GM12878 (cell line): ENCODE data around the gene SIRT5. TPM values are rescaled to one million over a fixed set of nuclear protein-coding genes. Genes with fewer than 3 reads are reported as not detected.

ENCODE experiments used
- ATAC-seq: fragments of 200-7000 bp; cut with Tn5 transposase; 3 replicates; pipeline ENCODE4 v1.9.1; 2020; ENCODE audit warnings: mild to moderate bottlenecking, moderate library complexity
- BruUV-seq: library from RNA; stranded (reverse); fragments of 400-500 nt; replicated peaks from 2 replicates; lab custom pipeline; 2021; lab: Mats Ljungman, UMichigan
- CTCF ChIA-PET: fragments of 300-600 bp; sonication (Branson Sonifier 250); formaldehyde crosslinking; extraction: SDS; loops from one replicate; lab custom pipeline; 2021; ENCODE audit warnings: inconsistent platforms; lab: Yijun Ruan, JAX
- POLR2A ChIA-PET: fragments of 350-600 bp; formaldehyde crosslinking; extraction: SDS; loops from one replicate; lab custom pipeline; 2021; ENCODE audit warnings: inconsistent platforms; lab: Charles Lee
- RAD21 ChIA-PET: fragments of 300-600 bp; sonication (Branson Sonifier 250); formaldehyde crosslinking; loops from one replicate; lab custom pipeline; 2023; ENCODE audit warnings: antibody characterized with exemption; ENCODE audit not compliant: unreplicated experiment; lab: Charles Lee
- SMC1A ChIA-PET: fragments of 300-600 bp; sonication (Branson Sonifier 250); formaldehyde crosslinking; loops from one replicate; lab custom pipeline; 2023; ENCODE audit not compliant: unreplicated experiment, uncharacterized antibody; lab: Charles Lee
- DNase-seq: peaks from one replicate; pipeline ENCODE4 v3.0.0-alpha.2; 2011; ENCODE audit warnings: low read depth, low spot score
- FAIRE-seq: peaks from 3 replicates; lab custom pipeline; 2011; peaks lifted over from hg19 to GRCh38; lab: Jason Lieb, UNC
- H2AFZ ChIP-seq: 2 replicates; pipeline ENCODE4 v1.6.0; 2011; ENCODE audit warnings: low read depth, low read length, control low read depth; ENCODE audit not compliant: control insufficient read depth
- H3K27ac ChIP-seq: 2 replicates; pipeline ENCODE4 v1.5.1; 2011; ENCODE audit warnings: control low read depth; ENCODE audit not compliant: control insufficient read depth, insufficient read depth
- H3K27me3 ChIP-seq, 2 experiments: replicated peaks in 1 of 2; 2 replicates each; pipeline versions ENCODE4 v1.6.0 to v1.6.1; 2011; ENCODE audit warnings: low read length in 1 of 2; ENCODE audit not compliant: control insufficient read depth in 2 of 2, insufficient read depth in 2 of 2
- H3K36me3 ChIP-seq, 2 experiments: 2 replicates each; pipeline ENCODE4 v1.5.1; 2011; ENCODE audit warnings: low read length in 1 of 2; ENCODE audit not compliant: control insufficient read depth in 2 of 2, insufficient read depth in 2 of 2
- H3K4me1 ChIP-seq: 2 replicates; pipeline ENCODE4 v1.6.1; 2011; ENCODE audit warnings: mild to moderate bottlenecking, low read length, moderate library complexity, mixed read lengths; ENCODE audit not compliant: control insufficient read depth, insufficient read depth
- H3K4me2 ChIP-seq: 2 replicates; pipeline ENCODE4 v1.6.0; 2011; ENCODE audit warnings: control low read depth; ENCODE audit not compliant: control insufficient read depth, insufficient read depth
- H3K4me3 ChIP-seq: fragments of 200-600 bp; sonication (generic); 2 replicates; pipeline ENCODE4 v1.5.1; 2016
- H3K79me2 ChIP-seq: 2 replicates; pipeline ENCODE4 v1.6.0; 2011; ENCODE audit warnings: low read length; ENCODE audit not compliant: control insufficient read depth, insufficient read depth
- H3K9ac ChIP-seq: 2 replicates; pipeline ENCODE4 v1.8.0; 2011; ENCODE audit warnings: low read length, control low read depth, mixed read lengths; ENCODE audit not compliant: control insufficient read depth, insufficient read depth
- H3K9me3 ChIP-seq: replicated peaks from 3 replicates; pipeline ENCODE4 v1.5.1; 2011; ENCODE audit warnings: mild to moderate bottlenecking, low read length; ENCODE audit not compliant: control insufficient read depth, insufficient read depth
- H4K20me1 ChIP-seq: 2 replicates; pipeline ENCODE4 v1.6.0; 2011; ENCODE audit not compliant: control insufficient read depth, insufficient read depth
- TARDBP ChIP-seq: IDR thresholded peaks from 2 replicates; pipeline ENCODE4 v1.6.1; 2016; ENCODE audit warnings: borderline replicate concordance
- ZBTB11 ChIP-seq: fragments of 450-650 bp; formaldehyde crosslinking; IDR thresholded peaks from 2 replicates; pipeline ENCODE4 v1.5.0; 2022; ENCODE audit warnings: mild to moderate bottlenecking, missing genetic modification characterization
- WGBS: methylation state at CpG from one replicate; pipeline ENCODE4 v1.1.6; 2016; ENCODE audit warnings: low lambda C conversion rate; ENCODE audit not compliant: insufficient replicate concordance, insufficient coverage; ENCODE audit errors: missing lambda C conversion rate; 5-methylcytosine and 5-hydroxymethylcytosine counted together
- in situ Hi-C: fragments of 300-500 bp; cut with MboI; formaldehyde crosslinking; loops from 9 replicates; pipeline ENCODE4 v1.14.3; 2018; ENCODE audit warnings: mixed read lengths
- intact Hi-C: fragments of 100-400 bp; cut with micrococcal nuclease; formaldehyde crosslinking; loops from one replicate; pipeline ENCODE4 v1.14.2; 2022; ENCODE audit not compliant: unreplicated experiment
- polyA plus RNA-seq, 11 experiments: library from polyadenylated mRNA; depleted of rRNA in 4 of 11; unstranded in 6 of 11; stranded (reverse) in 5 of 11; fragments of >200 nt; fragmentation: Nextera tagmentation in 4 of 11; fragmentation: Illumina TruSeq in 1 of 11; extraction: Ambion mirVana in 4 of 11; extraction: Trizol in 1 of 11; gene quantifications; 1 replicate in 1 of 11; 2 replicates in 10 of 11; pipeline versions ENCODE4 v1.2.1 to v1.2.3, GENCODE V29; 2011 to 2016; ENCODE audit warnings: inconsistent platforms in 2 of 11, missing spikeins in 2 of 11, low read depth in 1 of 11
- total RNA-seq, 4 experiments: library from RNA; depleted of rRNA in 3 of 4; stranded (reverse); fragments of >200 nt in 3 of 4; fragmentation: Illumina TruSeq in 1 of 4; extraction: Trizol in 1 of 4; gene quantifications; 2 replicates each; pipeline versions ENCODE4 v1.2.1 to v1.2.3, GENCODE V29; 2013 to 2021
- TF ChIP-seq, protein P1 (sequence below): fragments of 450-650 bp; IDR thresholded peaks from 2 replicates; pipeline ENCODE4 v1.6.1; 2018; ENCODE audit warnings: borderline replicate concordance, mild to moderate bottlenecking; ENCODE audit not compliant: partially characterized antibody
- TF ChIP-seq, protein P2 (sequence below): fragments of 450-650 bp; IDR thresholded peaks from 2 replicates; pipeline ENCODE4 v1.6.1; 2017; ENCODE audit warnings: mild to moderate bottlenecking, moderate library complexity

Gene SIRT5
- total and polyA plus RNA-seq, 10 of the 15 experiments (the other 5 are each of a cell fraction or from before 2014, with no cell fraction given), result 1.7 to 12.4 (median 10.0) TPM

DNA sequence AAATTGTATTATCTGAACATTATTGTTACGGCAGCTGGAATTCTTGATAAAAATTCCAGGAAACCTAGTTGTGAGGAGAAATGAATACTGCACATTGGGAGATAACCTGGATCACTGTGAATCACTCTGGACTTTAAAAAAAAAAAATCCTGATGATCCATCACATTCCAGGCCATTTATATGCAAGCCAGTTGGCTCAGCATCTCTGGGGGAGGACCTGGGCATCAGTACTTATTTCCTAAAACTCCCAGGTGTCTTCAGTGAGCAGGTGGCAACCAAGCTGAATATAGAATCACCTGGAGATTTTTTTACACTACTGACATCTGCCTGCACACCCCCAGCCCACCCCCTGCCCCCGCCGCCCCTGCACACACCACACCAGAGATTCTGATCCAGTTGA is 39.1 kb upstream of the SIRT5 start:
- TF ChIP-seq, protein P1, sequence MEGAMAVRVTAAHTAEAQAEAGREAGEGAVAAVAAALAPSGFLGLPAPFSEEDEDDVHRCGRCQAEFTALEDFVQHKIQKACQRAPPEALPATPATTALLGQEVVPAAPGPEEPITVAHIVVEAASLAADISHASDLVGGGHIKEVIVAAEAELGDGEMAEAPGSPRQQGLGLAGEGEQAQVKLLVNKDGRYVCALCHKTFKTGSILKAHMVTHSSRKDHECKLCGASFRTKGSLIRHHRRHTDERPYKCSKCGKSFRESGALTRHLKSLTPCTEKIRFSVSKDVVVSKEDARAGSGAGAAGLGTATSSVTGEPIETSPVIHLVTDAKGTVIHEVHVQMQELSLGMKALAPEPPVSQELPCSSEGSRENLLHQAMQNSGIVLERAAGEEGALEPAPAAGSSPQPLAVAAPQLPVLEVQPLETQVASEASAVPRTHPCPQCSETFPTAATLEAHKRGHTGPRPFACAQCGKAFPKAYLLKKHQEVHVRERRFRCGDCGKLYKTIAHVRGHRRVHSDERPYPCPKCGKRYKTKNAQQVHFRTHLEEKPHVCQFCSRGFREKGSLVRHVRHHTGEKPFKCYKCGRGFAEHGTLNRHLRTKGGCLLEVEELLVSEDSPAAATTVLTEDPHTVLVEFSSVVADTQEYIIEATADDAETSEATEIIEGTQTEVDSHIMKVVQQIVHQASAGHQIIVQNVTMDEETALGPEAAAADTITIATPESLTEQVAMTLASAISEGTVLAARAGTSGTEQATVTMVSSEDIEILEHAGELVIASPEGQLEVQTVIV, result no peak
- TF ChIP-seq ZBTB11 (no peak), TARDBP (no peak)
- TF ChIP-seq, protein P2, sequence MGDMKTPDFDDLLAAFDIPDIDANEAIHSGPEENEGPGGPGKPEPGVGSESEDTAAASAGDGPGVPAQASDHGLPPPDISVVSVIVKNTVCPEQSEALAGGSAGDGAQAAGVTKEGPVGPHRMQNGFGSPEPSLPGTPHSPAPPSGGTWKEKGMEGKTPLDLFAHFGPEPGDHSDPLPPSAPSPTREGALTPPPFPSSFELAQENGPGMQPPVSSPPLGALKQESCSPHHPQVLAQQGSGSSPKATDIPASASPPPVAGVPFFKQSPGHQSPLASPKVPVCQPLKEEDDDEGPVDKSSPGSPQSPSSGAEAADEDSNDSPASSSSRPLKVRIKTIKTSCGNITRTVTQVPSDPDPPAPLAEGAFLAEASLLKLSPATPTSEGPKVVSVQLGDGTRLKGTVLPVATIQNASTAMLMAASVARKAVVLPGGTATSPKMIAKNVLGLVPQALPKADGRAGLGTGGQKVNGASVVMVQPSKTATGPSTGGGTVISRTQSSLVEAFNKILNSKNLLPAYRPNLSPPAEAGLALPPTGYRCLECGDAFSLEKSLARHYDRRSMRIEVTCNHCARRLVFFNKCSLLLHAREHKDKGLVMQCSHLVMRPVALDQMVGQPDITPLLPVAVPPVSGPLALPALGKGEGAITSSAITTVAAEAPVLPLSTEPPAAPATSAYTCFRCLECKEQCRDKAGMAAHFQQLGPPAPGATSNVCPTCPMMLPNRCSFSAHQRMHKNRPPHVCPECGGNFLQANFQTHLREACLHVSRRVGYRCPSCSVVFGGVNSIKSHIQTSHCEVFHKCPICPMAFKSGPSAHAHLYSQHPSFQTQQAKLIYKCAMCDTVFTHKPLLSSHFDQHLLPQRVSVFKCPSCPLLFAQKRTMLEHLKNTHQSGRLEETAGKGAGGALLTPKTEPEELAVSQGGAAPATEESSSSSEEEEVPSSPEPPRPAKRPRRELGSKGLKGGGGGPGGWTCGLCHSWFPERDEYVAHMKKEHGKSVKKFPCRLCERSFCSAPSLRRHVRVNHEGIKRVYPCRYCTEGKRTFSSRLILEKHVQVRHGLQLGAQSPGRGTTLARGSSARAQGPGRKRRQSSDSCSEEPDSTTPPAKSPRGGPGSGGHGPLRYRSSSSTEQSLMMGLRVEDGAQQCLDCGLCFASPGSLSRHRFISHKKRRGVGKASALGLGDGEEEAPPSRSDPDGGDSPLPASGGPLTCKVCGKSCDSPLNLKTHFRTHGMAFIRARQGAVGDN, result no peak
- TF ChIP-seq, all 136 proteins: peak for 0
- H3K36me3 ChIP-seq, result no peaks in the 10 kb centered on the region
- ChIA-PET CTCF (interaction anchor here (1.0 to 3.5 kb wide), 3 partner anchors 39 to 198 kb away, joined by 3 to 24 read pairs (median 4); partner anchors contain the start of gene SIRT5), RAD21 (interaction anchor here (0.6 to 5.0 kb wide), 5 partner anchors 25 to 200 kb away, joined by 3 to 21 read pairs (median 5); no protein-coding TSS in a partner anchor), POLR2A (no interaction called here), SMC1A (interaction anchor here (0.6 to 4.9 kb wide), 6 partner anchors 9 to 197 kb away, joined by 3 to 38 read pairs (median 4); no protein-coding TSS in a partner anchor)
- BruUV-seq, result no TSS peak
- no peaks in the 10 kb centered on the region for H3K4me1 ChIP-seq
- intact Hi-C loops, result loop anchor here (5.0 kb wide), 1 partner anchor 83 kb away; no protein-coding TSS in a partner anchor
- ATAC-seq (no peak), DNase-seq (no peak), FAIRE-seq (no peak)
- H3K79me2 ChIP-seq, result no peaks in the 10 kb centered on the region
- H3K9ac ChIP-seq, result no peak overlapping the region
- no peak overlapping the region for H3K27ac ChIP-seq
- WGBS, result 80% methylated on average over 3 of the region's 3 CpGs
- H3K27me3 ChIP-seq, result no peaks in the 10 kb centered on the region
- no peak overlapping the region for H3K4me2 ChIP-seq
- H2AFZ ChIP-seq, result no peak overlapping the region
- in situ Hi-C loops, result loop anchor here (25.0 kb wide), 2 partner anchors 623 to 873 kb away; no protein-coding TSS in a partner anchor
- no peaks in the 10 kb centered on the region for H3K9me3 ChIP-seq
- H3K4me3 ChIP-seq, result no peak overlapping the region
- no peaks in the 10 kb centered on the region for H4K20me1 ChIP-seq
